Measurements from ENCODE around the gene AP3B2.
A peak's percentile ranks its signal among the peaks of the same experiment; 100 is the strongest.

AP3B2 gene

DNA sequence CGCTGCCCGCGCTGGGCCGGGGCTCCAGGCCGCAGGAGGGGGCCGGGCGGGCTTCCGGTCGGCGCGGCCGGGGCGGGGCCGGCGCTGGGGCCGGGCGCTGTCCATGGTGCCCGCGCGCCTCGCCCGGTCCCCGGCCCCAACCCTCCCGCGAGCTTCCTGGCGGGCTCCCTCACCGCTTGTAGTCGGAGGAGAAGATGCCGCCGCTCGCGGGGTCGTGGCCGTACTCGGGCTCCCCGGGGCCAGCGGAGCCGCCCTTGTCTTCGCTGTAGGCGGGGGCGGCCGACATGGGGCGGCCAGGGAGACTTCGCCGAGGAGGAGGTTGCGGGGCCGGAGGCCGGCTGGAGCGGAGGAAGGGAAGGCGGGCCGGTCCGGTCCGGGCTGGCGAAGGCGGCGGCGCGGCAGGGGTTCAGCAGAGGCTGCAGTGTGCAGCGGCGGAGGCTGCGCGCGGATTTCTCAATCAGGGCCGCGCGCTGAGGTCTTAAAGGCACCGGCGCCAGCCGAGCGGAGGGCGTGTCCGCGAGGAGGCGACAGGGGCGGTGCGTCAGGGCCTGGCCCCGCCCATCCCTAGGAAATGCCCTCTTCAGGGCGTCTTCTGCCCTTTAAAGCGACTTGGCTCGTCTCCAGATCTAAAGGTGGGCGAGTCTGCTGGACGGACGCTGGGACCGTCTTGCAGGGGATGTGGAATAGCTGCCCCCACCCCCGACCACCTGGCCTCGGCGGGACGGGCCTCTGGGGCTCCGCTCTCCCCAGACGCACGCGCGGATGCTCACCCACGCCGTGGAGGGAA, at the start of gene AP3B2:
TSS of gene AP3B2 (minus strand) at position 455 of the 787 bp plus-strand sequence. CDS start at position 286, 169 bp downstream.
- Histone ChIP-seq H3K4me1 (peaks cover 11 to 16% (median 13%) of the 10 kb centered on the region in 10 experiments; a peak in 19 of 20 replicates), H3K9ac (peak within 1 kb of the TSS; percentile 1 to 78 (median 65); a peak in 20 of 22 replicates), H4K20me1 (peaks cover 0 to 11% (median 6%) of the 10 kb centered on the region in 11 experiments; a peak in 7 of 22 replicates), H3K4me3 (peak within 1 kb of the TSS; percentile 69 to 88 (median 78)), H3K27me3 (no peaks in the 10 kb centered on the region), H3K27ac (peak within 1 kb of the TSS in 9 of 11 experiments; percentile 24 to 71 (median 60); a peak in 17 of 22 replicates), H3K9me3 (replicated peaks in 1 of 11) (no peaks in the 10 kb centered on the region), H3K4me2 (peak within 1 kb of the TSS; percentile 88 to 99 (median 96)), H3K36me3 (no peaks in the 10 kb centered on the region)
- peak in 6 of 11 experiments; percentile 12 to 81 (median 54); a peak in 6 of 22 replicates for TF ChIP-seq Cebpa-rat (IDR thresholded peaks at IDR 0.05)

DNA sequence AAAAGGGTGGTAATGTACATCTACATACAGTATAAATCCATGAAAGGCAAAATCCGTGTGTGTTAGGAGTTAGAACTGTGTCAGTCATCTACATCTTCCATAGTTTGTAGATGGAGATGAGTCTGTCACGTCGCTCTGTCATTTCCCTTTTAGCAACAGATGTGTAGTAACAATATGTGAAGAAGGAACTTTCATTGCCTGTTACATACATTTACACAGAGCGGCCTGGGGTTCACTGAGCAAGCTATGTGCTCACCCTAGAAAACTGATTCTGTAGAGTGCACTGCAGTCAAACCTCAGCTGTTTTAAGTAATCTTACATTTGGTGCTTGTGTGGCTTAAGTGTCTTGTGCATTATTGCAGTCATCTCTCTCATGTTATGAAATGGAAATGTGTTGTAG, 41.6 kb upstream of the AP3B2 start:
- H3K36me3 ChIP-seq, result peaks cover 40 to 47% (median 46%) of the 10 kb centered on the region in 11 experiments
- H3K9me3 ChIP-seq (replicated peaks in 1 of 11), result no peaks in the 10 kb centered on the region
- peaks cover 9 to 55% (median 45%) of the 10 kb centered on the region in 11 experiments; a peak in 19 of 22 replicates for H4K20me1 ChIP-seq
- H3K27ac ChIP-seq, result peak overlapping the region; percentile 77 to 88 (median 81); a peak in 21 of 22 replicates
- peak overlapping the region; percentile 82 to 91 (median 84) for H3K9ac ChIP-seq
- peaks cover 26 to 35% (median 31%) of the 10 kb centered on the region in 10 experiments for H3K4me1 ChIP-seq
- no peak for TF ChIP-seq Cebpa-rat (IDR thresholded peaks at IDR 0.05)
- no peaks in the 10 kb centered on the region for H3K27me3 ChIP-seq
- H3K4me3 ChIP-seq, result peak overlapping the region; percentile 76 to 89 (median 86)
- H3K4me2 ChIP-seq, result peak overlapping the region; percentile 73 to 95 (median 89)

DNA sequence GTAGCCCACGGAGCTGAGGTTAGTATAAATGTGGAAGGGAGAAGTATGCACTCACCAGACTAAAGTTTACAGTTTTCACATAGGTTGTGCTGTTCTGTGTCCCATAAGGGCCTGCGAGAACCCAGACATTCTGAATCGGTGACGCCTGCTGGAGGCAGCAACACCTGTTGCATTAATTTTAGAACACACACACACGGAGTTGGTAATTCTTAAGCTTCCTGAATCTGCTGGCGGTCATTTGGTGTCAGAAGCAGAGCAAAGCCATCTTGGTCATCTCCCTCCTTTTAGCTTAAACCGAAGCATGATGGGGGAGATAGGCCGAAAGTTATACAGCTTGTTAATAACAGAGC, 41.1 kb upstream of the AP3B2 start:
- no peak for TF ChIP-seq Cebpa-rat (IDR thresholded peaks at IDR 0.05)
- Histone ChIP-seq H3K27ac (peak overlapping the region; percentile 77 to 88 (median 81)), H3K9ac (peak overlapping the region; percentile 82 to 91 (median 84)), H3K36me3 (peaks cover 35 to 42% (median 41%) of the 10 kb centered on the region in 11 experiments), H3K27me3 (no peaks in the 10 kb centered on the region), H3K4me2 (peak overlapping the region; percentile 73 to 95 (median 89)), H4K20me1 (peaks cover 4 to 50% (median 40%) of the 10 kb centered on the region in 11 experiments; a peak in 18 of 22 replicates), H3K4me3 (peak overlapping the region; percentile 76 to 89 (median 86)), H3K4me1 (peaks cover 26 to 35% (median 31%) of the 10 kb centered on the region in 10 experiments), H3K9me3 (replicated peaks in 1 of 11) (no peaks in the 10 kb centered on the region)

DNA sequence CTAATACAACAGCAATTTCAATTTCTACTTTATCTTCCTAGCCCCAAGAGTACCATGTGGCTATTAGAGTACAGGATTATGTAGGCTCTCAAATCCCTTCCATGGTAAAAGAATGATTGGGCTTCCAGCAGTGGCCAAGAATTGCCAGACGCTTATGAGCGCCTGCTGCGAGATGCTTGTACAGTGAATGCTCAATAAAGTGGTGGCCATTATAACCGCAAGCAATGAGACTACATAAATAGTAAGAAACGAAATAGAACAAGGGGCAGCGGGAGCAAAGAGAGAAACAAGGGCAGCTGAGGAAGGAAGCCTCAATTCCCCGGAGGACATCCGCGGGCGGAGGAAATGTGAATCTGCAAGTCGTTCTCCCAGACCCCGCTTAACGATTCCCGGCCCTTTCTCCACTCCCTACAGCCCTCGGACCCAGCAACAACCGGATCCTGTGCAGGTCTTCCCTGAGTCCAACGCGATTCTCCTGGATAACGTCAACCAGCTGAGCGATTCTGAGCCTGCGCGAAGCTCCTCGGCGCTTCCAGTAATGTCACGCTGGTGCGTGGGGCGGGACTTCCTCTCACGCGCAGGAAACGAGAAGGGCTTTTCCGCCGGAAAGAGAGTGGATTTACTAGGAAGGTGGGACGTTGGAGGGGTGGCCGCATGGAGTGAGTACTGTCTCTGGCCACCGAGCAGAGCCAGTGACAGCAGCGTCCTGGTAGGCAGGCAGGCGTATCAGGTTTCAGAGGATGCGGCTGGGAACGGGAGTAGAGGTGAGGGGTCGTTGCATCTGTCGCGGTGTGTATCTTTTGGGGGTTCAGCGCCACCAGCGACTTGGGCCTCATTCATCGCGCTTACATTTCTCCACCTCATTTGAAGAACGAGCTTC, 40.5 kb upstream of the AP3B2 start:
- no peaks in the 10 kb centered on the region for H3K9me3 ChIP-seq (replicated peaks in 1 of 11)
- H3K27ac ChIP-seq, result peak overlapping the region; percentile 77 to 88 (median 81)
- H3K27me3 ChIP-seq, result no peaks in the 10 kb centered on the region
- peaks cover 26 to 35% (median 31%) of the 10 kb centered on the region in 10 experiments for H3K4me1 ChIP-seq
- peak overlapping the region; percentile 76 to 89 (median 86) for H3K4me3 ChIP-seq
- H4K20me1 ChIP-seq, result peaks cover 0 to 44% (median 37%) of the 10 kb centered on the region in 11 experiments; a peak in 18 of 22 replicates
- no peak for TF ChIP-seq Cebpa-rat (IDR thresholded peaks at IDR 0.05)
- peaks cover 29 to 36% (median 35%) of the 10 kb centered on the region in 11 experiments for H3K36me3 ChIP-seq
- peak overlapping the region; percentile 82 to 91 (median 84) for H3K9ac ChIP-seq
- H3K4me2 ChIP-seq, result peak overlapping the region; percentile 73 to 95 (median 89)

DNA sequence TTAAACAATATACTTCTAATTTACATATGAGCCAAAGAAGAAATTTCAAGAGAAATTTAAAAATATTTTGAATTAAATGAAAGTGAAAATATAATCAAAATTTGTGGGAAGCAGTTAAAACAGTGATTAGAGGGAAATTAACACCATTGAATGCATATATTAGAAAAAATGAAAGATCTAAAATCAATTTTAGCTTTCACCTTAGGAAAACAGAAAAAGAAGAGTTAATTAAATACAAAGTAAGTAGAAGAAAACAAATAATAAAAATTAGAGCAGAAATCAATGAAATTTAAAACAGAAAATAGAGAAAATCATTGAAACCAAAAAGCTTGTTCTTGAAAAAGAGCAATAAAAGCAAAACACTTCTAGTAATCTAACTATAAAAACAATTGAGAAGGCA, 38.6 kb upstream of the AP3B2 start:
- no peaks in the 10 kb centered on the region for H3K9me3 ChIP-seq (replicated peaks in 1 of 11)
- no peak overlapping the region for H3K9ac ChIP-seq
- H3K27ac ChIP-seq, result no peak overlapping the region
- peaks cover 12 to 18% (median 16%) of the 10 kb centered on the region in 11 experiments for H3K36me3 ChIP-seq
- TF ChIP-seq Cebpa-rat (IDR thresholded peaks at IDR 0.05), result no peak
- H3K27me3 ChIP-seq, result no peaks in the 10 kb centered on the region
- H4K20me1 ChIP-seq, result peaks cover 0 to 26% (median 20%) of the 10 kb centered on the region in 11 experiments; a peak in 16 of 22 replicates
- H3K4me2 ChIP-seq, result no peak overlapping the region
- peaks cover 26 to 35% (median 30%) of the 10 kb centered on the region in 10 experiments for H3K4me1 ChIP-seq
- H3K4me3 ChIP-seq, result no peak overlapping the region

GRCh38 chr15:82743810-82744209, 34.1 kb upstream of the AP3B2 start:
- TF ChIP-seq Cebpa-rat (IDR thresholded peaks at IDR 0.05), result no peak
- no peak overlapping the region for H3K4me2 ChIP-seq
- no peak overlapping the region for H3K9ac ChIP-seq
- H3K27me3 ChIP-seq, result no peaks in the 10 kb centered on the region
- H3K27ac ChIP-seq, result no peak overlapping the region
- peaks cover 0 to 2% (median under 1%) of the 10 kb centered on the region in 10 experiments; a peak in 8 of 20 replicates for H3K4me1 ChIP-seq
- 0 out of 22 replicates have a peak, but pooled peaks cover 0 to 4% (median 0%) of the 10 kb centered on the region in 11 experiments for H3K36me3 ChIP-seq
- no peaks in the 10 kb centered on the region for H3K9me3 ChIP-seq (replicated peaks in 1 of 11)
- no peaks in the 10 kb centered on the region for H4K20me1 ChIP-seq
- H3K4me3 ChIP-seq, result no peak overlapping the region

GRCh38 chr15:82742134-82742533, 32.5 kb upstream of the AP3B2 start:
- H3K4me2 ChIP-seq, result no peak overlapping the region
- H3K9ac ChIP-seq, result no peak overlapping the region
- H3K27ac ChIP-seq, result no peak overlapping the region
- H3K9me3 ChIP-seq (replicated peaks in 1 of 11), result no peaks in the 10 kb centered on the region
- TF ChIP-seq Cebpa-rat (IDR thresholded peaks at IDR 0.05), result no peak
- no peaks in the 10 kb centered on the region for H3K4me1 ChIP-seq
- H4K20me1 ChIP-seq, result no peaks in the 10 kb centered on the region
- peaks cover 0 to 7% (median 0%) of the 10 kb centered on the region in 11 experiments; a peak in 5 of 22 replicates for H3K36me3 ChIP-seq
- H3K27me3 ChIP-seq, result no peaks in the 10 kb centered on the region
- no peak overlapping the region for H3K4me3 ChIP-seq

- Histone ChIP-seq H3K36me3 (peaks cover 0 to 24% (median 13%) of the 10 kb centered on the region in 11 experiments; a peak in 10 of 22 replicates), H3K9ac (no peak overlapping the region), H3K27ac (no peak overlapping the region), H4K20me1 (no peaks in the 10 kb centered on the region), H3K4me3 (no peak overlapping the region), H3K4me1 (no peaks in the 10 kb centered on the region), H3K4me2 (no peak overlapping the region), H3K9me3 (replicated peaks in 1 of 11) (no peaks in the 10 kb centered on the region), H3K27me3 (no peaks in the 10 kb centered on the region)
- no peak for TF ChIP-seq Cebpa-rat (IDR thresholded peaks at IDR 0.05)
Observed at GRCh38 chr15:82739086-82739485, 29.4 kb upstream of the AP3B2 start.

All from BLaER1 treated with 17β-estradiol and CSF1 and Interleukin-3, amounts not matched to agents 10 nM and 100 nM (cell line).